ENCODE measurements around the gene STK11.

GRCh38 chr19:1248786-1249297, 43.3 kb downstream of the STK11 start:
- TF ChIP-seq POLR2A (IDR thresholded peaks at IDR 0.05; ENCODE audit: low read depth, low read length) (peak; percentile 69), CTCF (conservative IDR thresholded peaks at IDR 0.05; ENCODE audit: low read depth, low read length) (peak; percentile 79), SMC3 (IDR thresholded peaks at IDR 0.05; ENCODE audit: low read depth, low read length) (0 out of 2 replicates have a peak, but pooled peaks have one; percentile 5), BHLHE40 (IDR thresholded peaks at IDR 0.05; ENCODE audit: low read depth, low read length) (no peak), CEBPB (IDR thresholded peaks at IDR 0.05; ENCODE audit: low read depth, low read length) (no peak), RAD21 (IDR thresholded peaks at IDR 0.05; ENCODE audit: low read length) (0 out of 2 replicates have a peak, but pooled peaks have one; percentile 18), USF2 (IDR thresholded peaks at IDR 0.05; ENCODE audit: low read depth, low read length) (no peak)

All from IMR-90 (cell line).